SK-N-SH (cell line): ENCODE data around the gene SV2C. TPM values are rescaled to one million over a fixed set of nuclear protein-coding genes. Genes with fewer than 3 reads are reported as not detected.

Experiments
- CTCF ChIA-PET: fragments of 300-600, 350-600 bp; formaldehyde crosslinking; extraction: SDS; loops from one replicate; lab custom pipeline; 2021; lab: Yijun Ruan, JAX
- POLR2A ChIA-PET: fragments of 350-600 bp; sonication (Branson Sonifier 250); formaldehyde crosslinking; extraction: SDS; loops from one replicate; lab custom pipeline; 2020; ENCODE audit warnings: antibody characterized with exemption, inconsistent platforms; lab: Yijun Ruan, JAX
- DNase-seq: peaks from one replicate; pipeline ENCODE4 v3.0.0; 2012
- H2AFZ ChIP-seq: fragments of 200-600 bp; sonication (generic); 2 replicates; pipeline ENCODE4 v1.8.1; 2016; ENCODE audit warnings: antibody characterized with exemption, mild to moderate bottlenecking, low read depth
- H3F3A ChIP-seq: fragments of 200-600 bp; sonication (generic); replicated peaks from 2 replicates; pipeline ENCODE3; 2016; ENCODE audit warnings: antibody characterized with exemption, mild to moderate bottlenecking; ENCODE audit not compliant: insufficient read depth
- H3K27ac ChIP-seq, 2 experiments: fragments of 200-500 bp in 1 of 2; fragments of 200-600 bp in 1 of 2; sonication (Bioruptor generic) in 1 of 2; sonication (generic), shearing (Covaris generic) in 1 of 2; 2 replicates each; pipeline versions ENCODE4 v1.5.1 to v1.6.1; 2014 to 2016; ENCODE audit warnings: low read depth in 2 of 2, inconsistent platforms in 1 of 2, low read length in 1 of 2, mild to moderate bottlenecking in 1 of 2, mixed read lengths in 1 of 2
- H3K27me3 ChIP-seq: fragments of 200-600 bp; sonication (generic), shearing (Covaris generic); 2 replicates; pipeline ENCODE4 v1.6.1; 2016; ENCODE audit warnings: mixed run types; ENCODE audit not compliant: insufficient read depth
- H3K36me3 ChIP-seq, 2 experiments: fragments of 200-500 bp in 1 of 2; fragments of 200-600 bp in 1 of 2; sonication (Bioruptor generic) in 1 of 2; sonication (generic) in 1 of 2; replicated peaks in 1 of 2; 2 replicates each; pipeline versions ENCODE3 to v1.5.1; 2014 to 2016; ENCODE audit warnings: low read length in 1 of 2, mild to moderate bottlenecking in 1 of 2; ENCODE audit not compliant: insufficient read depth in 2 of 2, control insufficient read depth in 1 of 2
- H3K4me1 ChIP-seq, 2 experiments: fragments of 200-500 bp in 1 of 2; fragments of 200-600 bp in 1 of 2; sonication (Bioruptor generic) in 1 of 2; sonication (generic), shearing (Covaris generic) in 1 of 2; 2 replicates each; pipeline versions ENCODE4 v1.5.1 to v1.6.1; 2014 to 2016; ENCODE audit warnings: low read depth in 1 of 2, low read length in 1 of 2, mixed run types in 1 of 2; ENCODE audit not compliant: insufficient read depth in 2 of 2, control insufficient read depth in 1 of 2
- H3K4me2 ChIP-seq: fragments of 200-600 bp; sonication (generic), shearing (Covaris generic); 2 replicates; pipeline ENCODE4 v1.6.1; 2017; ENCODE audit warnings: mixed run types
- H3K4me3 ChIP-seq, 2 experiments: fragments of 200-500 bp in 1 of 2; fragments of 200-600 bp in 1 of 2; sonication (Bioruptor generic) in 1 of 2; sonication (generic), shearing (Covaris generic) in 1 of 2; 2 replicates each; pipeline versions ENCODE4 v1.5.1 to v1.8.1; 2014 to 2016; ENCODE audit warnings: low read depth in 2 of 2, inconsistent platforms in 1 of 2, low read length in 1 of 2, mild to moderate bottlenecking in 1 of 2, mixed read lengths in 1 of 2, moderate library complexity in 1 of 2
- H3K79me2 ChIP-seq: fragments of 200-600 bp; sonication (generic); 2 replicates; pipeline ENCODE4 v1.8.1; 2017; ENCODE audit warnings: mild to moderate bottlenecking; ENCODE audit not compliant: insufficient read depth
- H3K9ac ChIP-seq: fragments of 200-600 bp; sonication (generic); 2 replicates; pipeline ENCODE4 v1.6.1; 2017; ENCODE audit warnings: mixed run types
- H3K9me2 ChIP-seq: fragments of 200-600 bp; sonication (generic); 2 replicates; pipeline ENCODE4 v1.6.1; 2017; ENCODE audit warnings: mixed run types
- H3K9me3 ChIP-seq: fragments of 200-600 bp; sonication (generic); 2 replicates; pipeline ENCODE4 v1.6.1; 2017; ENCODE audit warnings: mixed run types, mild to moderate bottlenecking, moderate library complexity
- H4K20me1 ChIP-seq: fragments of 200-600 bp; sonication (generic); 2 replicates; pipeline ENCODE4 v1.6.1; 2017; ENCODE audit warnings: mild to moderate bottlenecking, mixed run types; ENCODE audit not compliant: insufficient read depth
- CTCF ChIP-seq: fragments of 200-600 bp; sonication (generic); IDR thresholded peaks from 2 replicates; pipeline ENCODE4 v1.6.1; 2017; ENCODE audit warnings: antibody characterized with exemption, mild to moderate bottlenecking, moderate library complexity
- ELF1 ChIP-seq: IDR thresholded peaks from 2 replicates; pipeline ENCODE4 v1.4.0; 2012
- EP300 ChIP-seq, 2 experiments: IDR thresholded peaks; 2 replicates each; pipeline versions ENCODE4 v1.4.0 to v1.6.1; 2012; ENCODE audit warnings: borderline replicate concordance in 1 of 2, low read depth in 1 of 2, low read length in 1 of 2
- FOXJ3 ChIP-seq: sonication (generic); formaldehyde crosslinking; IDR thresholded peaks from 2 replicates; pipeline ENCODE4 v1.5.1; 2020; ENCODE audit warnings: mild to moderate bottlenecking, missing genetic modification reagents
- GABPA ChIP-seq: IDR thresholded peaks from 2 replicates; pipeline ENCODE4 v1.4.0; 2012; ENCODE audit warnings: low read depth, mild to moderate bottlenecking
- JUND ChIP-seq: IDR thresholded peaks from 2 replicates; pipeline ENCODE4 v1.4.0; 2012
- MAX ChIP-seq: IDR thresholded peaks from 2 replicates; pipeline ENCODE4 v1.4.0; 2012; ENCODE audit warnings: low read depth
- NFIC ChIP-seq: IDR thresholded peaks from 2 replicates; pipeline ENCODE4 v1.4.0; 2012; ENCODE audit warnings: borderline replicate concordance
- NRF1 ChIP-seq: IDR thresholded peaks from 2 replicates; pipeline ENCODE4 v1.6.1; 2012; ENCODE audit warnings: low read depth, mild to moderate bottlenecking, low read length
- POLR2AphosphoS5 ChIP-seq: IDR thresholded peaks from 2 replicates; pipeline ENCODE4 v1.6.1; 2012; ENCODE audit warnings: low read depth, low read length
- REST ChIP-seq: IDR thresholded peaks from 2 replicates; pipeline ENCODE4 v1.6.1; 2012; ENCODE audit warnings: mild to moderate bottlenecking, low read depth, low read length, moderate library complexity
- RFX5 ChIP-seq: IDR thresholded peaks from 2 replicates; pipeline ENCODE4 v1.6.1; 2012; ENCODE audit warnings: mild to moderate bottlenecking, improper control_type of control experiment, low read length
- RXRA ChIP-seq: IDR thresholded peaks from 2 replicates; pipeline ENCODE4 v1.4.0; 2012; ENCODE audit warnings: low read depth, mild to moderate bottlenecking, borderline replicate concordance
- TAF1 ChIP-seq: IDR thresholded peaks from 2 replicates; pipeline ENCODE4 v1.6.1; 2012; ENCODE audit warnings: low read depth, mild to moderate bottlenecking, low read length, moderate library complexity, borderline replicate concordance
- TCF12 ChIP-seq: IDR thresholded peaks from 2 replicates; pipeline ENCODE4 v1.4.0; 2012
- TEAD4 ChIP-seq: IDR thresholded peaks from 2 replicates; pipeline ENCODE4 v1.4.0; 2012; ENCODE audit warnings: mild to moderate bottlenecking, borderline replicate concordance; ENCODE audit not compliant: insufficient read depth
- USF1 ChIP-seq: IDR thresholded peaks from 2 replicates; pipeline ENCODE4 v1.4.0; 2012; ENCODE audit warnings: low read depth, borderline replicate concordance
- YY1 ChIP-seq: IDR thresholded peaks from 2 replicates; pipeline ENCODE4 v1.4.0; 2012; ENCODE audit warnings: low read depth, mild to moderate bottlenecking
- ZBTB33 ChIP-seq: IDR thresholded peaks from 2 replicates; pipeline ENCODE4 v1.4.0; 2012; ENCODE audit warnings: low read depth, borderline replicate concordance
- WGBS: methylation state at CpG from one replicate; pipeline ENCODE4 v1.1.6; 2017; ENCODE audit warnings: low lambda C conversion rate; 5-methylcytosine and 5-hydroxymethylcytosine counted together
- polyA plus RNA-seq, 3 experiments: library from polyadenylated mRNA; depleted of rRNA; stranded (reverse); fragments of >200 nt; gene quantifications; 2 replicates each; pipeline ENCODE4 v1.2.3, GENCODE V29; 2012

The SV2C gene
- polyA plus RNA-seq, 1 of the 3 experiments (the other 2 are of a cell fraction), result 0.05 TPM

- H4K20me1 ChIP-seq, result no peaks in the 10 kb centered on the region
- WGBS, result 80% methylated on average over 3 of the region's 3 CpGs
- H3K4me1 ChIP-seq, result peaks cover 8 to 11% of the 10 kb centered on the region in 2 experiments; a peak in 3 of 4 replicates
- no peak overlapping the region for H2AFZ ChIP-seq
- DNase-seq, result no peak
- no peak overlapping the region for H3K9ac ChIP-seq
- H3K79me2 ChIP-seq, result no peaks in the 10 kb centered on the region
- no peaks in the 10 kb centered on the region; the same call in 1 of the 2 replicates for H3K27me3 ChIP-seq
- H3K27ac ChIP-seq, result no peak overlapping the region
- no peaks in the 10 kb centered on the region for H3K9me2 ChIP-seq
- no peak overlapping the region for H3K4me2 ChIP-seq
- no peak overlapping the region for H3K4me3 ChIP-seq
- POLR2A ChIA-PET, result interaction anchor here (0.5 kb wide), 1 partner anchor 1126 kb away, joined by 3 read pairs; no protein-coding TSS in a partner anchor
- H3K9me3 ChIP-seq, result no peaks in the 10 kb centered on the region
- no peak for TF ChIP-seq ZBTB33
- no peak for TF ChIP-seq TAF1
- TF ChIP-seq EP300 (IDR thresholded peaks at IDR 0.05; ENCODE audit: borderline replicate concordance in 1 of 2, low read depth in 1 of 2, low read length in 1 of 2), result no peak
- no peak for TF ChIP-seq NFIC
- no peak for TF ChIP-seq ELF1
- TF ChIP-seq MAX, result no peak
- TF ChIP-seq USF1, result no peak
- no peak for TF ChIP-seq GABPA
- TF ChIP-seq FOXJ3 (CRISPR knock-in tag), result no peak
- TF ChIP-seq POLR2AphosphoS5, result no peak
- no peak for TF ChIP-seq NRF1
- no peak for TF ChIP-seq CTCF
- TF ChIP-seq YY1, result no peak
- TF ChIP-seq REST, result no peak
- no peak for TF ChIP-seq RFX5
- TF ChIP-seq TCF12, result no peak
- TF ChIP-seq JUND, result no peak
- no peak for TF ChIP-seq RXRA
- TF ChIP-seq TEAD4, result no peak
- TF ChIP-seq, all 33 proteins: peak for 0
- CTCF ChIA-PET, result interaction anchor here (1.5 kb wide), 1 partner anchor 26 kb away, joined by 4 read pairs; the partner anchor contains the start of gene IQGAP2
- H3K36me3 ChIP-seq, result no peaks in the 10 kb centered on the region
- H3F3A ChIP-seq, result peaks cover 6% of the 10 kb centered on the region
Observed at GRCh38 chr5:76376866-76377230, 293.7 kb downstream of the SV2C start.
